Measurements from ENCODE around the gene PRR15.

GRCh38 chr7:29597266-29597665 is 33.6 kb downstream of the PRR15 start:
- TF ChIP-seq CTCF (conservative IDR thresholded peaks at IDR 0.05; ENCODE audit: low read depth, low read length) (no peak), CEBPB (IDR thresholded peaks at IDR 0.05; ENCODE audit: low read depth, low read length) (no peak), SMC3 (IDR thresholded peaks at IDR 0.05; ENCODE audit: low read depth, low read length) (no peak), MAFK (IDR thresholded peaks at IDR 0.05; ENCODE audit: low read depth, low read length) (no peak), BHLHE40 (IDR thresholded peaks at IDR 0.05; ENCODE audit: low read depth, low read length) (no peak), RCOR1 (IDR thresholded peaks at IDR 0.05; ENCODE audit: insufficient replicate concordance, low read length) (no peak), ELK1 (IDR thresholded peaks at IDR 0.05; ENCODE audit: borderline replicate concordance, low read depth, low read length) (no peak)
